Heart right ventricle (tissue), 16 donors: ENCODE results near the gene LAMA4. TPM values are rescaled to one million over a fixed set of nuclear protein-coding genes. Genes with fewer than 3 reads are reported as not detected.
A peak's percentile ranks its signal among the peaks of the same experiment; 100 is the strongest.

Experiments
- ATAC-seq, 8 donors: fragments of 200-7000 bp; cut with Tn5 transposase; one replicate each; pipeline ENCODE4 v1.9.1; 2020; ENCODE audit warnings: mild to moderate bottlenecking in 8 of 8, moderate library complexity in 8 of 8, moderate number of reproducible peaks in 1 of 8
- DNase-seq, 2 donors: peaks; one replicate each; pipeline ENCODE4 v3.0.0-alpha.2; 2020
- H3K27ac ChIP-seq, 10 donors: fragments of 200-600 bp; sonication (generic) in 2 of 10; one replicate each; pipeline versions ENCODE4 v1.5.0 to v1.8.0; 2020 to 2022; ENCODE audit warnings: mild to moderate bottlenecking in 3 of 10
- H3K27me3 ChIP-seq, 7 donors: fragments of 200-600 bp; one replicate each; pipeline ENCODE4 v1.8.0; 2021 to 2022; ENCODE audit warnings: mild to moderate bottlenecking in 2 of 7
- H3K36me3 ChIP-seq, 9 donors: fragments of 200-600 bp; sonication (generic) in 1 of 9; one replicate each; pipeline versions ENCODE4 v1.5.0 to v1.8.0; 2020 to 2022; ENCODE audit warnings: mild to moderate bottlenecking in 2 of 9
- H3K4me1 ChIP-seq, 9 donors: fragments of 200-600 bp; sonication (generic) in 1 of 9; one replicate each; pipeline versions ENCODE4 v1.5.0 to v1.8.0; 2020 to 2022; ENCODE audit warnings: mild to moderate bottlenecking in 4 of 9
- H3K4me3 ChIP-seq, 10 donors: fragments of 200-600 bp; sonication (generic) in 2 of 10; one replicate each; pipeline versions ENCODE4 v1.5.0 to v1.8.0; 2020 to 2022; ENCODE audit warnings: mild to moderate bottlenecking in 7 of 10, moderate library complexity in 2 of 10
- H3K9me3 ChIP-seq, 11 donors: fragments of 200-600 bp in 10 of 11; sonication (generic) in 2 of 11; one replicate each; pipeline versions ENCODE4 v1.5.0 to v1.8.0; 2013 to 2022; ENCODE audit warnings: mild to moderate bottlenecking in 2 of 11, control low read depth in 1 of 11, moderate library complexity in 1 of 11
- CTCF ChIP-seq, 9 donors: fragments of 200-600 bp; sonication (generic) in 2 of 9; IDR thresholded peaks; one replicate each; pipeline versions ENCODE4 v1.5.0 to v1.8.0; 2021 to 2022; ENCODE audit warnings: antibody characterized with exemption in 9 of 9, mild to moderate bottlenecking in 5 of 9, moderate library complexity in 1 of 9
- WGBS, 2 donors: extraction: QIAGEN DNeasy Blood & Tissue Kit; methylation state at CpG; one replicate each; pipeline ENCODE4 v1.1.7; 2013; ENCODE audit warnings: inconsistent platforms in 1 of 2; 5-methylcytosine and 5-hydroxymethylcytosine counted together
- intact Hi-C, 10 donors: fragments of 100-400 bp; cut with DNase I; formaldehyde crosslinking; loops; one replicate each; pipeline versions ENCODE4 v1.11.1 to v1.14.2; 2022
- polyA plus RNA-seq, 2 donors: library from polyadenylated mRNA; stranded (reverse); fragments of 200-250 nt; gene quantifications; one replicate each; pipeline ENCODE4 v1.2.3, GENCODE V29; 2013
- total RNA-seq, 10 donors: library from RNA; stranded (reverse); fragmentation: NEBNext Ultra II Directional in 3 of 10; extraction: Animal tissue kit (Norgen Biotek cat#: 25700) in 3 of 10; gene quantifications; one replicate each; pipeline versions ENCODE4 v1.2.1 to v1.2.4, GENCODE V29; 2021 to 2023
- donor health status: Arrhythmogenic right ventricular cardiomyopathy.
- donor health status: ischemic (EF 13 %, LVEDD 7.1; RV severe dilation, severe dysfunction).
- donor health status: healthy with polysubstance abuse.
- donor health status: DM: no; HTN: yes; CAD: no.
- donor health status: DM: no; HTN: no; CAD: no.
- donor health status: ischemic (EF 25% LVEDD 6.9; RV normal size, moderate dysfunction).
- donor health status: ischemic (EF 25% LVEDD 5.7; RV mildly dilated, moderate dysfunction).
- donor health status: healthy.
- donor health status: DM: yes; HTN: yes; CAD: no.
- donor health status: Ischemic cardiomyopathy.
- donor health status: ischemic (EF 35%, LVEDD 5.7; RV mildly dilated, moderate dysfunction).
- donor health status: nonischemic (EF 11% LVEDD 7.7; RV severe dilation, severe dysfunction).
- donor health status: DM: yes; HTN: yes; CAD: no.
- donor health status: PGD.
- donor health status: ischemic (EF 29% LVEDD 5.4; RV normal size, mild dysfunction).
- donor health status: nonischemic (EF 23%, LVEDD 6.1; RV moderate dilation, normal function).

Gene LAMA4
- total and polyA plus RNA-seq, 12 donors = 23.7 to 103 (median 82.5) TPM

- no peak for TF ChIP-seq CTCF (IDR thresholded peaks at IDR 0.05)
- Histone ChIP-seq H3K4me3 (no peak overlapping the region), H3K36me3 (no peaks in the 10 kb centered on the region), H3K4me1 (peaks cover 3 to 39% (median 22%) of the 10 kb centered on the region in 9 donors), H3K9me3 (no peaks in the 10 kb centered on the region), H3K27me3 (no peaks in the 10 kb centered on the region), H3K27ac (peak overlapping the region in 9 of 10 donors; percentile 63 to 85 (median 69))
- peak; percentile 24 to 66 (median 52) for ATAC-seq
- intact Hi-C loops = loop anchor here in 2 of 10 donors (2.0 to 5.0 kb wide), 2 partner anchors 34 to 81 kb away; no protein-coding TSS in a partner anchor
- no peak for DNase-seq
- WGBS, 2 donors = 36 to 53% methylated on average over 2 of the region's 2 CpGs
Observed at GRCh38 chr6:112268654-112269053, 14.3 kb upstream of the LAMA4 start.

- intact Hi-C loops = loop anchor here in 2 of 10 donors (2.0 to 5.0 kb wide), 2 partner anchors 33 to 81 kb away; no protein-coding TSS in a partner anchor
- H3K4me3 ChIP-seq = no peak overlapping the region
- ATAC-seq = peak in 1 of 8 donors; percentile 56
- WGBS, 2 donors = 88 to 90% methylated on average over 2 of the region's 2 CpGs
- DNase-seq = no peak
- H3K36me3 ChIP-seq = no peaks in the 10 kb centered on the region
- H3K4me1 ChIP-seq = peaks cover 3 to 39% (median 22%) of the 10 kb centered on the region in 9 donors
- peak overlapping the region in 9 of 10 donors; percentile 63 to 85 (median 69) for H3K27ac ChIP-seq
- H3K27me3 ChIP-seq = no peaks in the 10 kb centered on the region
- no peaks in the 10 kb centered on the region for H3K9me3 ChIP-seq
- TF ChIP-seq CTCF (IDR thresholded peaks at IDR 0.05) = no peak
Observed at GRCh38 chr6:112268019-112268418, 13.7 kb upstream of the LAMA4 start.

GRCh38 chr6:112266331-112266730, 12.0 kb upstream of the LAMA4 start:
- Histone ChIP-seq H3K4me1 (peaks cover 3 to 39% (median 22%) of the 10 kb centered on the region in 9 donors), H3K9me3 (no peaks in the 10 kb centered on the region), H3K27me3 (no peaks in the 10 kb centered on the region), H3K4me3 (no peak overlapping the region), H3K27ac (peak overlapping the region in 1 of 10 donors; percentile 11), H3K36me3 (no peaks in the 10 kb centered on the region)
- no peak for TF ChIP-seq CTCF (IDR thresholded peaks at IDR 0.05)
- no peak for ATAC-seq
- 78 to 84% methylated on average over 7 of the region's 7 CpGs for WGBS, 2 donors
- intact Hi-C loops = loop anchor here in 1 of 10 donors (5.0 kb wide), 1 partner anchor 79 kb away; no protein-coding TSS in a partner anchor
- no peak for DNase-seq

GRCh38 chr6:112259337-112259675, 4.9 kb upstream of the LAMA4 start:
- Histone ChIP-seq H3K27ac (peak overlapping the region; percentile 45 to 99 (median 82)), H3K4me1 (peaks cover 5 to 39% (median 21%) of the 10 kb centered on the region in 9 donors), H3K27me3 (peaks cover 0 to 6% (median 0%) of the 10 kb centered on the region in 7 donors), H3K4me3 (no peak overlapping the region), H3K9me3 (no peaks in the 10 kb centered on the region), H3K36me3 (no peaks in the 10 kb centered on the region)
- WGBS, 2 donors = 35 to 40% methylated on average over 1 of the region's 1 CpG
- intact Hi-C loops = loop anchor here in 4 of 10 donors (10.0 kb wide), 3 partner anchors 55 to 75 kb away; no protein-coding TSS in a partner anchor
- no peak for TF ChIP-seq CTCF (IDR thresholded peaks at IDR 0.05)
- ATAC-seq = peak; percentile 70 to 94 (median 89)
- DNase-seq = peak in 1 of 2 donors; percentile 52
